Caki2 (cell line): Measurements from ENCODE around the gene MMP24OS. TPM values are rescaled to one million over a fixed set of nuclear protein-coding genes. Genes with fewer than 3 reads are reported as not detected.

Experiments
- DNase-seq: peaks from one replicate; pipeline ENCODE4 v3.0.0-alpha.2; 2015; ENCODE audit warnings: low read depth
- in situ Hi-C: cut with HindIII; loops from 2 replicates; pipeline ENCODE4 v1.10.0; 2016; ENCODE audit warnings: low sequenced_read_pairs, low pct_unique_long_range_greater_than_20kb, mixed read lengths
- total RNA-seq: library from RNA; depleted of rRNA; stranded (reverse); fragments of >200 nt; shearing (Covaris generic); gene quantifications from 2 replicates; pipeline ENCODE4 v1.2.3, GENCODE V29; 2014; ENCODE audit warnings: low replicate concordance; rRNA removed

MMP24OS gene
- total RNA-seq, 1 experiment from 2014 or later, result 9.0 TPM

DNA sequence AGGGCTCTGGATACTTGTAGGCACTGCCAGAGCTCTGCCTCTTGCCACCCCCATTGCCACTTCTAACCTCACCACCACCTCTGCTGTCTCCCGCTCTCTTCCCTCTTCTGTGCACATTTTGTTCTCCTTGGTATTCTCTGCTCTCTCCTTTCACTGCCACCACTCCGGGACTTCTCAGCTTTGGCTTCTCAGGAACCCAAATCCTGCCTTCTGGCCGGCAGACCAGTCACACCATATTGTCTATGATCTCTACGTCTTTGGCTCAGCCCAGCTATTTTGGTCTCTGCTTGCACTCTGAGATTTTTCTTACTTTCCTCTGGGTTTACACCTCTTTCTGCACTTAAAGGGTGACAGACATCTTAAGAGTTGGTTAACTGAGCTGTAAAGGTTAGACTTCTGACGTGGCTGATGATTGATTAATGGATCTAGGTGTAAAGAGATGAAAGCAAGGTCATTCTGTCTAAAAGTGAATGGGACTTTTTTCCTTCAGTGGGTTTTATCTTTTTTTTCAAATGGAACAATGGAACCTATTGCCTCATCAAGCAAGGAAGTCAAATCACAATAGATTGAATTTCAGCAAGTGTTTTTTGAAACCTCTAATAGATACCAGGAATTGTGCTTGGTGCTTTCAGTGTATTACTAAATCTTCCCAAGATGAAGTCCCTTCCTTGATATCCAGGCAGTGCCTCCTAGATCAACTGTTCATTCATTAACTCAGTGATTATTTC is 37.7 kb downstream of the MMP24OS start:
- no peak for DNase-seq

DNA sequence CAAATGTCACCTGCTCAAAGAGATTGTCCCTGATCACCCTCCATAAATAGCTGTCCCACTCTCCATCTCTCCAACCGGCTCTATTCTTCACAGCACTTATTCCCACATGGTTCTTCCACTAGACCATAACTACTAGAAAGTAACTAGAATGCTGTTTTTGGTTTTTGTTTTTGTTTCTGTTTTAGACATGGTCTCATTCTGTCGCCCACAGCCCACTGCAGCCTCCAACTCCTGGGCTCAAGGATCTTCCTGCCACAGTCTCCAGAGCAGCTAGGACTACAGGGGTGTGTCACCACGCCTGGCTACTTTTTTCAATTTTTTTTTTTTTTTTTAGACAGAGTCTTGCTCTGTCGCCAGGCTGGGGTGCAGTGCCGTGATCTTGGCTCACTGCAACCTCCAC is 39.2 kb downstream of the MMP24OS start:
- DNase-seq, result no peak
- in situ Hi-C loops, result no loop called here

More for the DNA sequence above, 37.7 kb downstream of the MMP24OS start:
- in situ Hi-C loops, result no loop called here

DNA sequence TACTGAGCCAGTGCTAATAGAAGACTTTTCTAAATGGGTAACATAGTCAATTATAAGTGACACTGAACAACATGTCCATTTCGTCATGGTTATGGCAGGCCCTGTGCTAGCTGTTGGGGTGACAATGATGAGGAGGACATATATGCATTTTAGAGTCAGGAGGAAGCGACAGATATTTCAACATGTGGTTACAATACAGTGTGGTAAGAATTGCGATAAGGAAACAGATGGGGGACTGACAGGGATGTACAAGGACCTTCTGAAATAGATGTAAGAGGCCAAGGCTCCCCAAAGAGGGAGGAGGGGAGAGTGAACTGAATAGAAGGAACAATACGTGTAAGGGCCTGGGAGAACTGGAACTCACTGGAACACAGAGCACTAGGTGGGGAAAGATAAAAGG is 39.8 kb downstream of the MMP24OS start:
- in situ Hi-C loops, result no loop called here
- DNase-seq, result no peak

DNA sequence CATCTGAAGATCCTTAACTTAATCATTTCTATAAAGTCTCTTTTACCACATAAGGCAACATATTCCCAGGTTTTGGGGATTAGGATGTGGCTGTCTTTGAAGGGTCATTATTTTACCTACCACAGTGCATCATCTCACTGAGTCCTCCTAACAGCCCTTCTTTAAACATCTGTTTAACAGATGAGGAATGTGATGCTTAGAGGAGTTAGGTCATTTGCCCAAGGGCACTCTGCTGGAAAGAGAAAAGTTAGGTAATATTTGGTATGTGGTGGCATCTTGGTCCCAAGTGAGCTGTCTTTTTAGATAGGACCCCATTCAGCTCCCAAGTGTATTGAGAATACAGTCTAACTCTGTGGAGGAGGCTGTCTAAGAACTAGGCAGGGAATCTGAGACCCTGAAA is 40.4 kb downstream of the MMP24OS start:
- DNase-seq, result no peak
- in situ Hi-C loops, result no loop called here

DNA sequence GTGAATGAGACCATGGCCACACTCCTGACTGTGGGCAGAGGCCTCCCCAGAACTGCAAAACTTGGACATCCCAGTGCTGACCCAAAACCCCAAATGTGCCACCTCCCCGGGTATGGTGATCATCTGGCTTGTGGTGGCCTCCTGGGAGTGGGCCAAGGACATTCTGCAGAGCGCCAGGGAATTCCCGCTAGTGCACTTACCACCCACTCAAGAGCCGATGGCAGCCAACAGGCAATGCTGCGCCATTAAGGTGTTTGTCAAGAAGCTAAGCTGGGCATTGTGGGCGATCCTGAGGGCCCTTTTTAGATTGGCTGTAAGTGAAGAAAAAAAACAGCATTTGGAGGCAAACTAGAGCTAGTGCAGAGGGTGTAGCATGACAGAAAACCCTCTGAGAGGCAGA is 42.0 kb downstream of the MMP24OS start:
- in situ Hi-C loops, result no loop called here
- no peak for DNase-seq

DNA sequence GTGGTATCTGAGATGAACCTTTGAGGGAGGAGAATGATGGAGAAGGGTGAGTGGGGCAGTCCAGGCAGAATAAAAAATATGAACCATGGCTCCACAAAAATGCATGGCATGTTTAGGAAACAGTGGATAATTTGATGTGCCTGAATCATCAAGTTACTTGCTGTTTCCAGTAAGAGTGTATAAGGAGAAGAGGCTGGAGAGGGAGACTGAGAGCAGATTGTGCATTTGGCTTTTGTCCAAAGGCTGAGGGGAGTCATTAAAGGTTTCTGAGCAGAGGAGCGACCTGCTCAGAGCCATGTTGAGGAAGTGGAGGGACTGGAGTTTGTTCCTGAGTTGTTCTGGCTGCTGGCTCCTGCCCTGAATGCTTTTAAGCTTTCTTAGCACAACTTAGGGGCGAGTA is 45.3 kb downstream of the MMP24OS start:
- in situ Hi-C loops, result no loop called here

DNA sequence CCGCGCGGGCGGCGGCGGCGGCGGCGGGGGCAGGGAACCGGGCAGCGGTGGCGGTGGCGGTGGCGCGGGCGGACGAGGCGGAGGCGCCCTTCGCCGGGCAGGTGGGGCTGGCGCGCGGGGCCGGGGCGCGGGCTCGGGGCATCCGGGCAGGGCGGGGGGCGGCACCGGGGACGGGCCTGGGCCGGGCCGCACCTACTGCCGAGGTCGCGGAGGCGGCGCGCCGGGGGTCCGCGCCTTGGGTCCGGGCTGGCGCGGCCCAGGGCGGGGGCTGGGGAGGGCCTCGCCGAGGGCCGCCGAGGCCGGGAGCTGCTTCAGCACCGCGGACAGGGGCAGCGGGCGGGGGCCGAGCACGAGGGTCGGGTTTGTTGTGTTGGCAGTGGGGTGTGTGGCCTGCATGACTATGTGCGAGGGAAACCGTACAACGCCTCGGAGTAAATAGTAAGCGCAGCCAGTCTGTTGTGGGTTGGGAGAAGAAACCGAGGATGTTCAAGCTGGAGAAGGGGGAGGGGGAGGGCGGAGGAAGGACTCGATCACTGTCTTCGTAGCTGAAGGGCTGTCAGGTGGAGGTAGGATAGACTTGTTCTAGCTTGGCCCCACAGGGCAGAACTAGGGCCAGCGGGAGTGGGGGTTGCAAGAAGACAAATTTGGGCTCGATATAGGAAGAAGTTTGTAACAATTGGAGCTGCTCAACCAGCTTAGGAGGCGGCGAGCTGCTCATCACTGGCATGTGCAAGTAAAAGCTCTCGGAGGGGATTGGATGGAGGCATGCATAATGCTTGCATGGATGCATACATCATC is 50.8 kb downstream of the MMP24OS start:
- in situ Hi-C loops, result no loop called here
- DNase-seq, result peak; percentile 54

More for the DNA sequence above, 45.3 kb downstream of the MMP24OS start:
- peak; percentile 23 for DNase-seq

Other genes with a start within 250 kb of the MMP24OS start
- gene TRPC4AP, start 185.3 kb downstream of the MMP24OS start, total RNA-seq, result 54.4 and 56.9 TPM in 2 replicates
- gene EDEM2, start 130.8 kb downstream of the MMP24OS start, total RNA-seq, result 27.4 and 43.7 TPM in 2 replicates
- gene PROCR, start 106.0 kb downstream of the MMP24OS start, total RNA-seq, result 30.9 and 56.1 TPM in 2 replicates
- 14.3 and 17.1 TPM in 2 replicates for gene MMP24, start 51.4 kb downstream of the MMP24OS start, total RNA-seq
- gene EIF6, start 6.7 kb upstream of the MMP24OS start, total RNA-seq, result 321 and 355 TPM in 2 replicates
- gene FAM83C, start 14.3 kb upstream of the MMP24OS start, total RNA-seq, result 0.20 TPM in 1 of 2 replicates, not detected in the other
- 54.9 and 59.4 TPM in 2 replicates for gene UQCC1, start 133.9 kb upstream of the MMP24OS start, total RNA-seq
- 1.1 TPM in 1 of 2 replicates, not detected in the other for gene GDF5, start 160.1 kb upstream of the MMP24OS start, total RNA-seq
- gene CEP250, start 177.5 kb upstream of the MMP24OS start, total RNA-seq, result 14.8 and 23.2 TPM in 2 replicates